ENCODE data around the gene COQ8A. TPM values are rescaled to one million over a fixed set of nuclear protein-coding genes. Genes with fewer than 3 reads are reported as not detected.
"Not testable (repeated sequence)": the region's sequence is repeated elsewhere in the genome, so short reads cannot be mapped to it uniquely, and the experiment has no call there.

The COQ8A gene
- polyA plus RNA-seq, 3 donors, result 32.2 to 39.2 (median 35.4) TPM

DNA sequence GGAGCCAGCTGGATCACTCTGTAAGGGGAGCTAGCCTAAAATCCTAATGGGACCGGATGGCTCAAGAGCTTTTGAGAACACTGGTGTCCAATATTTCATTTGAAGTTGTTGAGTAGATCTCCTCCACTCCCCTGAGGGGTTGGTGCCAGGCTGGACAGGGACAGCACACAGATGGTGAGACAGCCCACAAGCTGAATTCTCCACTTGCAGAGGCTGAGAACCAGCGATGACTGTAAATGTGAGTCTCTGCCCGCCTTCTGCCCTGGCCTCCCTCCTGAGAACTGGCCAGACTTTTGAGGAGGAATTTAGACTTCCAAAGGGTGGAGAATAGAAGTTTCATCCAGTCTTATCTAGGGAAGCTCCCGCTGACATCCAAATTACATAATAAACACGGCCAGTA lies 20.5 kb upstream of the COQ8A start:
- no peak for DNase-seq

DNA sequence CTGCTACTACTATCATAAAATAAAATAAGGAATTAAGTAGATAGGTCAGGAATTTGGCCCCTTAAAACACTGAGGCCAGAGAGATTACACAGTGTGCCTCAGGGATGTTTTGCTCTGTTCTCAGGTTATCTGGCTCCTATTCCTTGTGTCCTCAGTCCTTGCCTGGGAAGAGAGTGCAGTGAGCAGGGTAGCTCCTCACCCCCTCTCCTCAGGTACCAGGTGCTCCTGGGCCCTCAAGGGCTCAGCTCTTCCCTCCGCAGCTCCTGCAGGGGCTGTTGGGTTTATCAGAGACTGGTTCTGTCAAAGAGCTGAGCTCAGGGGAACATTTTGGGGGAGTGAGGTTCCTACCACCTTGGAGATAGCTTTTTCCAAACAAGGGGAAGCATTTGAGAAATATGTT lies 20.1 kb upstream of the COQ8A start:
- no peak for DNase-seq

DNA sequence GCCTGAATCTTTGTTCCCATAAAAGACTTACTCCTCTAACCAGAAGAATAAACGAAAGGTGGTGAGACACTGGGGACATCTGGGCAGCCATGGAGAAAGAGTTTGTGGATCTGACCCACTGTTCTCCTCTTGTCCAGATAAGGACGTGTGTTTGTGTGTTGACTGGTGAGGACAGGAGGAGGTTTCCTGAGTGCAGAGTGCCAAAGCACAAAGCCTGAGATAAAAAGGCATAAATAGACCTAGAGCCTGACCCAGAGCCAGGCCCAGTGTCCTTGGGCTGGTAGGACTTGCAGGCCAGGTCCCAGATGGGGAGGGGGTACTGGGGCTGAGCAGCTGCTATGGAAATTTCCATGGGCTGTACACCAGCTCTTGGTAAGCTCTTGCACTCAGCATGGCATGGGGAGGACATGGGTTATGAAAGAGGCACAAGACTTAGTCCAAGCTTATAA lies 19.6 kb upstream of the COQ8A start:
- DNase-seq, result no peak

- DNase-seq, result no peak
Observed at GRCh38 chr1:226921504-226921903, 18.6 kb upstream of the COQ8A start.

DNA sequence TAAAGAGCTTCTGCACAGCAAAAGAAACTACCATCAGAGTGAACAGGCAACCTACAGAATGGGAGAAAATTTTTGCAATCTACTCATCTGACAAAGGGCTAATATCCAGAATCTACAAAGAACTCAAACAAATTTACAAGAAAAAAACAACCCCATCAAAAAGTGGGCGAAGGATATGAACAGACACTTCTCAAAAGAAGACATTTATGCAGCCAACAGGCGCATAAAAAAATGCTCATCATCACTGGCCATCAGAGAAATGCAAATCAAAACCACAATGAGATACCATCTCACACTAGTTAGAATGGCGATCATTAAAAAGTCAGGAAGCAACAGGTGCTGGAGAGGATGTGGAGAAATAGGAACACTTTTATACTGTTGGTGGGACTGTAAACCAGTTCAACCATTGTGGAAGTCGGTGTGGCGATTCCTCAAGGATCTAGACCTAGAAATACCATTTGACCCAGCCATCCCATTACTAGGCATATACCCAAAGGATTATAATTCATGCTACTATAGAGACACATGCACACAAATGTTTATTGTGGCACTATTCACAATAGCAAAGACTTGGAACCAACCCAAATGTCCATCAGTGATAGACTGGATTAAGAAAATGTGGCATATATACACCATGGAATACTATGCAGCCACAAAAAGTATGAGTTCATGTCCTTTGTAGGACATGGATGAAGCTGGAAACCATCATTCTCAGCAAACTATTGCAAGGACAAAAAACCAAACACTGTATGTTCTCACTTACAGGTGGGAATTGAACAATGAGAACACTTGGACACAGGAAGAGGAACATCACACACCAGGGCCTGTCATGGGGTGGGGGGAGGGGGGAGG lies 10.6 kb upstream of the COQ8A start:
- not testable (repeated sequence) for DNase-seq

DNA sequence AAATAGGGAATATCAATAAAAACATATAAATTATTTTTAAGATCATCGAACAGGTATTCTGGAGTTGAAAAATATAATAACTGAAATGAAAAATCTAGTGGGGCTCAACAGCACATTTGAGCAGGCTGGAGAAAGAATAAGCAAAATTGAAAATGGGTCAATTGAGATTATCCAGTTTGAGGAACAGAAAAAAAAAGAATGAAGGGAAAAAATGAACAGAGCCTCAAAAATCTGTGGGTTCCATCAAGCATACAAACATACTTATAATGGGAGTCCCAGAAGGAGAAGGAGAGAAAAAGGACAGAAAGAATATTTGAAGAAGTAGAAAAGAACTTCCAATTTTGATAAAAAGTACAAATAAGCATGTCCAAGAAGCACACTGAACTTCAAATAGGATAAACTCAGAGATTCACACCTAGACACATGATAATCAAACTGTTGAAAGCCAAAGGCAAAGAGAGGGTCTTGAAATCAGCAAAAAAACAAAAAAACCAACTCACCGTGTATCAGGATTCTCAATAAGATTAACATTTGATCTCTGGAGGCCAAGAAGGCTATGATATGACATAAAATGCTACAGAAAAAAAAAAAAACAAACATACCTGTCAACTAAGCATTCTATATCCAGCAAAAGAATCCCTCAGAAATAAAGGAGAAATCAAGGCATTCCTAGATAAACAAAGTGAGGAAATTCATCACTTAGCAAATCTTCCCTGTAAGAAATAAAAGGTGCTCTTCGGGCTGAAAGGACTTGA lies 5.4 kb upstream of the COQ8A start:
- DNase-seq, result no peak

GRCh38 chr1:226937940-226938725 lies 2.0 kb upstream of the COQ8A start:
- DNase-seq, result no peak

DNA sequence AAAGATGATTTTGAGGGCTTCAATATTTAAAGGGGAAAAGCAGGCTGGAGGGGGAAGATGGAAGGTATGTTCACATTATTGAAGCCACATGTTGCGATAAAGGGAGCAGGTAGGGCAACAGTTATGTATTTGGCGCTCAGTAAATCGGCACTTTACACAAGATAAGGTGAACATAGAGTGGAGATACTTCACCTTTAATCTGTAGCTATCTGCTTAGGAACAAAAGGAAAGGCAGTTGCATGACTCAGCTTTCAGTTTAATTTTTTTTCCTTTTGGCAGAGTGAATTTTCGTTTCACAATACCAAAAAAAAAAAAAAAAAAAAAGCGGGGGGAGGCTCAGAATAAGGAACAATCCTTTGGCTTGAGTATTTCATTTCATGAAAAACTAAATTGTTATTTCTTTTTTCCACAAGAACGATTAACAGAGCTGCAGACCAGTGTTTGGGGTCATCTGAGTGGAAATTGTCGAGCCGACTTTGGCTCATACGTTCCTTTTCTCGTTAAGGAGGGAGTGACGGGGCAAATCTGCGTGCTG lies 1.1 kb upstream of the COQ8A start:
- no peak for DNase-seq

- no peak for DNase-seq
Observed at GRCh38 chr1:226939438-226940028, 561 bp upstream of the COQ8A start.

GRCh38 chr1:226940806-226941067 lies 643 bp downstream of the COQ8A start:
- no peak for DNase-seq

DNA sequence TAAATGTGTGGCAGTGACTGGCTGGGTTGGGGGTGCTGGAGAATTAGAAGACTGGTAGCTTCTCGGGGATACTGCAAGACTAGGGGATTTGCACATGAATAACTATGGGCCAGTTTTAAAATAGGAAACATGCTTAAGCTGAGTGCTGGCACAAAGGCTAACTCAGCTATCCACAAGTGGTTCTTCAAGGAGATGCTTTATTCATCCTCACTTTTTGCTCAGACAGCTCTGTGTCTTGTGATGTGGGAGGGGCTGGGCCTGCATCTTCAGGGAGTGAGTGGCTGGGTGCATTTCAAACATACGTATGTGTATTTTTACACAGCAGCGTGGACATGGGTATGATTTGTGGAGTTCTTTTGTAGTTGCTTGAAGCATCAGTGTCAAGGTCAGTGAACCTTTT lies 2.3 kb downstream of the COQ8A start:
- no peak for DNase-seq

- no peak for DNase-seq
Observed at GRCh38 chr1:226943156-226943555, 3.1 kb downstream of the COQ8A start.

DNA sequence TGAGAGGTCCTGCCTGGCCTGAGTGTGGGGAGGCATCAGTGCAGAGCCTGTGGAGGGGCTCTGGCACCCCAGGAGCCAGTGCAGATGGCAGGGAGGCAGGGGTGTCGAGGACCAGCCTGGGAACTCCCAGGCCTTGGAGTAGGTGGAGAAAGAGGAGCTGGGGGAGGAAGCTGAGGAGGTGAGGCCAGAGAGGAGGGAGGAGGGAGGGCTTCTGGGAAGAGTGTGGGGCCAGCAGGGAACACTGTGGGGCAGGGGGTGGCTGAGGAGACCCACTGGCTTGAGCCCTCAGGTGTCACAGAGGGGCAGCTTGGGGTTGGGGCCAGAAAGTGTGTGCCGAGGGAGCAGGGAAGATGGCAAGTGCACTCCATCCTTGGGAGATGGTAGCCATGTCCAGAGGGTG lies 3.8 kb downstream of the COQ8A start:
- DNase-seq, result no peak

GRCh38 chr1:226945106-226945857 lies 5.2 kb downstream of the COQ8A start:
- DNase-seq, result no peak

- no peak for DNase-seq
Observed at GRCh38 chr1:226945858-226946245, 5.8 kb downstream of the COQ8A start.

DNA sequence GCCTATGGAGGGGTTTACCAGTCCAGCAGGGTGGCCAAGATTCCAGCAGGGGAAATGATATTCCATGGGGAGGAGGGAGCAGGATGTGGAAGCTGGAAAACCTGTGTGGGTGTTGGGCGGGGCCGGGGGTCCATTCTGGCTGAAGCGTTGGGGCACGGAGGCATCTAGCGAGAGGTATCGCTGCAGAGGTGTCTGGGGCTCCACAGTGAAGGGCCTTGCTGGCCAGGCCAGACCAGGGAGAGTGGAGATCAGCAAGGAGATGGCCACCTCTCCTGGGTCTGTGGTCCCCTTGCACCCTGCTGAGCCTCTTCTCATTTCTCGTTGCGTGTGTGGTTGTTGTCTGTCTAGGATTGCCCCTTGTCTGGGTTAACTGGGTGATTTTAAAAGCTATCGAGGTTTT lies 6.2 kb downstream of the COQ8A start:
- DNase-seq, result no peak

GRCh38 chr1:226946841-226947240 lies 6.7 kb downstream of the COQ8A start:
- no peak for DNase-seq

GRCh38 chr1:226948051-226948450 lies 8.0 kb downstream of the COQ8A start:
- DNase-seq, result no peak

- no peak for DNase-seq
Observed at GRCh38 chr1:226948480-226948879, 8.4 kb downstream of the COQ8A start.

GRCh38 chr1:226948996-226949395 lies 8.9 kb downstream of the COQ8A start:
- DNase-seq, result no peak

GRCh38 chr1:226949401-226949800 lies 9.3 kb downstream of the COQ8A start:
- no peak for DNase-seq

Measured in renal pelvis (tissue), 4 donors.